Upper lobe of right lung (tissue), 1 donor: ENCODE results near the gene MMP19. TPM values are rescaled to one million over a fixed set of nuclear protein-coding genes. Genes with fewer than 3 reads are reported as not detected.
"Not testable (repeated sequence)": the region's sequence is repeated elsewhere in the genome, so short reads cannot be mapped to it uniquely, and the experiment has no call there.

Source experiments
- ATAC-seq: fragments of 200-7000 bp; cut with Tn5 transposase; one replicate; pipeline ENCODE4 v1.9.1; 2020; ENCODE audit warnings: mild to moderate bottlenecking, moderate library complexity
- DNase-seq: peaks from one replicate; pipeline ENCODE4 v3.0.0-alpha.2; 2020
- H3K27ac ChIP-seq: fragments of 200-600 bp; one replicate; pipeline ENCODE4 v1.8.0; 2022
- H3K27me3 ChIP-seq: fragments of 200-600 bp; one replicate; pipeline ENCODE4 v1.8.0; 2022; ENCODE audit warnings: mild to moderate bottlenecking
- H3K36me3 ChIP-seq: fragments of 200-600 bp; one replicate; pipeline ENCODE4 v1.8.0; 2022
- H3K4me1 ChIP-seq: fragments of 200-600 bp; one replicate; pipeline ENCODE4 v1.8.0; 2022
- H3K4me3 ChIP-seq: fragments of 200-600 bp; one replicate; pipeline ENCODE4 v1.8.0; 2022; ENCODE audit warnings: mild to moderate bottlenecking
- H3K9me3 ChIP-seq: fragments of 200-600 bp; one replicate; pipeline ENCODE4 v1.8.0; 2022
- CTCF ChIP-seq: fragments of 200-600 bp; IDR thresholded peaks from one replicate; pipeline ENCODE4 v1.8.0; 2022; ENCODE audit warnings: antibody characterized with exemption
- intact Hi-C: fragments of 100-400 bp; cut with DNase I; formaldehyde crosslinking; loops from one replicate; pipeline ENCODE4 v1.11.0; 2022
- total RNA-seq: library from RNA; stranded (reverse); fragmentation: NEBNext Ultra II Directional; extraction: Animal tissue kit (Norgen Biotek cat#: 25700); gene quantifications from one replicate; pipeline ENCODE4 v1.2.1, GENCODE V29; 2021
- donor health status: DM: no; HTN: yes; CAD: no; lungs with severe emphysema.

The MMP19 gene
- total RNA-seq, 1 donor from 2014 or later, result 30.2 TPM

GRCh38 chr12:55840581-55841351 lies 2.0 kb downstream of the MMP19 start:
- peaks cover 4% of the 10 kb centered on the region for H3K4me1 ChIP-seq
- H3K9me3 ChIP-seq, result no peaks in the 10 kb centered on the region
- H3K27me3 ChIP-seq, result no peaks in the 10 kb centered on the region
- no peak overlapping the region for H3K4me3 ChIP-seq
- no peak for ATAC-seq
- no peak overlapping the region for H3K27ac ChIP-seq
- TF ChIP-seq CTCF, result no peak
- DNase-seq, result no peak
- no peaks in the 10 kb centered on the region for H3K36me3 ChIP-seq
- intact Hi-C loops, result no loop called here

- H3K27me3 ChIP-seq, result no peaks in the 10 kb centered on the region
- no peak overlapping the region for H3K27ac ChIP-seq
- DNase-seq, result no peak
- H3K4me1 ChIP-seq, result peaks cover 4% of the 10 kb centered on the region
- H3K36me3 ChIP-seq, result no peaks in the 10 kb centered on the region
- no peak for ATAC-seq
- no peaks in the 10 kb centered on the region for H3K9me3 ChIP-seq
- intact Hi-C loops, result loop anchor here (10.0 kb wide), 1 partner anchor 85 kb away; the partner anchor contains the start of gene PYM1
- TF ChIP-seq CTCF, result no peak
- no peak overlapping the region for H3K4me3 ChIP-seq
These were observed 3.2 kb downstream of the MMP19 start for GRCh38 chr12:55839345-55840140.

GRCh38 chr12:55838361-55838760 lies 4.4 kb downstream of the MMP19 start:
- Histone ChIP-seq H3K27ac (no peak overlapping the region), H3K36me3 (no peaks in the 10 kb centered on the region), H3K4me3 (no peak overlapping the region), H3K27me3 (no peaks in the 10 kb centered on the region), H3K4me1 (peaks cover 4% of the 10 kb centered on the region), H3K9me3 (no peaks in the 10 kb centered on the region)
- ATAC-seq, result no peak
- no peak for TF ChIP-seq CTCF
- no peak for DNase-seq
- intact Hi-C loops, result loop anchor here (10.0 kb wide), 1 partner anchor 86 kb away; the partner anchor contains the start of gene PYM1

GRCh38 chr12:55834400-55834799 lies 8.3 kb downstream of the MMP19 start:
- H3K27me3 ChIP-seq, DNase-seq, ATAC-seq, H3K4me3 ChIP-seq, H3K36me3 ChIP-seq, H3K9me3 ChIP-seq, H3K27ac ChIP-seq: not testable (repeated sequence)
- intact Hi-C loops, result loop anchor here (10.0 kb wide), 1 partner anchor 90 kb away; the partner anchor contains the start of gene PYM1
- H3K4me1 ChIP-seq, result peaks cover 11% of the 10 kb centered on the region

- no peak overlapping the region for H3K4me3 ChIP-seq
- no peaks in the 10 kb centered on the region for H3K27me3 ChIP-seq
- no peak for TF ChIP-seq CTCF
- peaks cover 19% of the 10 kb centered on the region for H3K4me1 ChIP-seq
- H3K9me3 ChIP-seq, result no peaks in the 10 kb centered on the region
- no peak overlapping the region for H3K27ac ChIP-seq
- no peak for DNase-seq
- H3K36me3 ChIP-seq, result no peaks in the 10 kb centered on the region
- intact Hi-C loops, result loop anchor here (10.0 kb wide), 1 partner anchor 92 kb away; the partner anchor contains the start of gene PYM1
- no peak for ATAC-seq
These were observed 9.7 kb downstream of the MMP19 start for GRCh38 chr12:55833056-55833455.

- Histone ChIP-seq H3K27ac (peak overlapping the region; percentile 90), H3K27me3 (no peaks in the 10 kb centered on the region), H3K4me1 (peaks cover 34% of the 10 kb centered on the region), H3K36me3 (no peaks in the 10 kb centered on the region), H3K9me3 (no peaks in the 10 kb centered on the region), H3K4me3 (peak overlapping the region; percentile 82)
- intact Hi-C loops, result loop anchor here (10.0 kb wide), 1 partner anchor 93 kb away; the partner anchor contains the start of gene PYM1
- DNase-seq (no peak), ATAC-seq (no peak)
- no peak for TF ChIP-seq CTCF
These were observed 11.3 kb downstream of the MMP19 start for GRCh38 chr12:55831447-55831815.
